GM19467 (cell line): Measurements from ENCODE around the gene OR5M11.
"Not testable (repeated sequence)": the region's sequence is repeated elsewhere in the genome, so short reads cannot be mapped to it uniquely, and the experiment has no call there.

ENCODE experiments used
- ATAC-seq: cut with Tn5 transposase; IDR thresholded peaks from one replicate; pipeline ENCODE4 v1.9.1; 2021; ENCODE audit warnings: mild to moderate bottlenecking, moderate library complexity; ENCODE audit not compliant: unreplicated experiment

The OR5M11 gene

DNA sequence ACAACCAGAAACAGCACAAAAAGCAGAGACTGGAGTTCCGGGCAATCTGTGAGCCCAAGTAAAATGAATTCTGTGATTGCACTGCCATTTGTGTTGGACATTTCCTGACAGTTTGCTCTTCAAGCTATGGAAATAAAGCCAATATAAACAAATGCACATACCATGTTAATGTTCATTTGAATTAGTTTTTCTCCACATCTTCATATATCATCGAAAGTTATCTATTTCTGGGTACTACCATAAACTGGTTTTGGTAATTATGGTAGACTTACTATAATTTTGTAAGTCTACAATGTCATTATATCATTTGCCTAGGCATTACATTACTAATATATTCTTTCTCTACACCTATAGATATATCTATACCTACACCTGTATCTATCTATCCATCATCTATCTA is at the start of gene OR5M11:
Gene OR5M11 (minus strand): TSS at position 101 of the 400 bp plus-strand sequence. CDS start 0 bp downstream, at position 101.
- ATAC-seq, result no peak

DNA sequence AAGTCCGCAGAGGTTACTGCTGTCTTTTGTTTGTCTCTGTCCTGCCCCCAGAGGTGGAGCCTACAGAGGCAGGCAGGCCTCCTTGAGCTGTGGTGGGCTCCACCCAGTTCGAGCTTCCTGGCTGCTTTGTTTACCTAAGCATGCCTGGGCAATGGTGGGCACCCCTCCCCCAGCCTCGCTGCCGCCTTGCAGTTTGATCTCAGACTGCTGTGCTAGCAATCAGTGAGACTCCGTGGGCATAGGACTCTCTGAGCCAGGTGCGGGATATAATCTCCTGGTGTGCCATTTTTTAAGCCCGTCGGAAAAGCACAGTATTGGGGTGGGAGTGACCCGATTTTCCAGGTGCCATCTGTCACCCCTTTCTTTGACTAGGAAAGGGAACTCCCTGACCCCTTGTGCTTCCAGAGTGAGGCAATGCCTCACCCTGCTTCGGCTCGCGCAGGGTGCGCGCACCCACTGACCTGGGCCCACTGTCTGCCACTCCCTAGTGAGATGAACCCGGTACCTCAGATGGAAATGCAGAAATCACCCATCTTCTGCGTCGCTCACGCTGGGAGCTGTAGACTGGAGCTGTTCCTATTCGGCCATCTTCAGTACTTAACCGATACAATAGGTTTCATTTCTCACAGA is 49.1 kb upstream of the OR5M11 start:
- not testable (repeated sequence) for ATAC-seq

DNA sequence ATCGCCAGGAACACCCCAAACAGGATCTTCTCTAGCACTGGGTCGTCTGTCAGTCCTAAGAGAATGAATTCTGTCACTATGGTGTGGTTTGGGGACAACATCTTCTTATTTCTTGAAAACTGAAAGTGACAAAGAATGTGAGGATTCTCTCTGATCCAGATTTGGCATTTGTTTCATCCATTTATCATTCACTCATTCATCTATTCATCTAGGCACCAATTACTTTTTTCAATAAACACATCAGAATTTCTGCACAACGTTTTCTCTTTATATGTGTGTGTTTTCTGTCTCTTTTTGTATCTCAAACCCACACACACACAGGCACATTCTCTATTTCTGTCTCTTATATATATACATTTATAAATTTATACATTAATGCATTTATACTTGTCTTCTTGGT is 34.6 kb upstream of the OR5M11 start, which contains the start of gene OR5M10:
Gene OR5M10 (minus strand): TSS at position 101 of the 400 bp plus-strand sequence. CDS start 0 bp downstream, at position 101.
- no peak for ATAC-seq

DNA sequence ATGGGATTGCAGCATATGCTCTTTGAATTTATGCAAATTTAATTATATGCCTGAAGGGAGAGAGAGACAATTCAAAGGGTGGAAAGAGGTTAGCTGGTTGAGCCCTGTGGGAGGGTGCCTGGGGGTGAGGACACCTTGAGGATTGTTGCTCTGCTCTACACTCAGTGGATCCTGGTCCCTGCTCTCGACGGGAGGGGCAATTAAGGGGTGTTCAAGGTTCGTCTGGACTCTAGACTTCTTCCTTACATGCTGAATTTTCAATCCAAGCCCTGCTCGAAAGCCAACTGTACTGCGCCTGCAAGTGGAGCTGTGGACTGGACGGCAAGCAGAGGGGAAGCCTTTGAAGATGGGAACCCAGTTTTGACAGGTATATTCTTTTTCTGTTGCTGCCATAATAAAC is 15.5 kb upstream of the OR5M11 start:
- ATAC-seq, result no peak

DNA sequence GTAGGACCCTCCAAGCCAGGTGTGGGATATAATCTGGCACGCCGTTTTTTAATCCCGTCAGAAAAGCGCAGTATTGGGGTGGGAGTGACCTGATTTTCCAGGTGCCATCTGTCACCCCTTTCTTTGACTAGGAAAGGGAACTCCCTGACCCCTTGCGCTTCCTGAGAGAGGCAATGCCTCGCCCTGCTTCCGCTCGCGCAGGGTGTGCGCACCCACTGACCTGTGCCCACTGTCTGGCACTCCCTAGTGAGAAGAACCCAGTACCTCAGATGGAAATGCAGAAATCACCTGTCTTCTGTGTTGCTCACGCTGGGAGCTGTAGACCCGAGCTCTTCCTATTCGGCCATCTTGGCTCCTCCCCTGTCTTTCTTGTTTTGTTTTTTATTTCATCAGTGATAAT is 11.6 kb upstream of the OR5M11 start:
- not testable (repeated sequence) for ATAC-seq

DNA sequence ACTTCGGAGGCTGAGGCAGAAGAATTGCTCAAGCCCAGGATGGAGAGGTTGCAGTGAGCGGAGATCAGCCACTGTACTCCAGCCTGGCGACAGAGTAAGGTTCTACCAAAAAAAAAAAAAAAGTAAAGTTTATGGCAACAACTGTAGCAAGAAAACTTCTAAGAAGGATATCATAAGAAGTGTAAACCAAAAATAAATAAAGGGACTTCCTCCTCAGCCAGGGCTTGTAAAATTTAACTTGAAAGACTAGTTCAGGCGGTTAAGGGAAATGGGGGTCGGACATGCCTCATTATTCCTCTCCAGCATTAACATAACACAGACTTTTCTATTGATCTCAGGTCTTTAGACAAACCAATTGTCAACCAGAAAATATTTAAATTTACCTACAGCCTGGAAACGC is 2.5 kb upstream of the OR5M11 start:
- ATAC-seq, result no peak

DNA sequence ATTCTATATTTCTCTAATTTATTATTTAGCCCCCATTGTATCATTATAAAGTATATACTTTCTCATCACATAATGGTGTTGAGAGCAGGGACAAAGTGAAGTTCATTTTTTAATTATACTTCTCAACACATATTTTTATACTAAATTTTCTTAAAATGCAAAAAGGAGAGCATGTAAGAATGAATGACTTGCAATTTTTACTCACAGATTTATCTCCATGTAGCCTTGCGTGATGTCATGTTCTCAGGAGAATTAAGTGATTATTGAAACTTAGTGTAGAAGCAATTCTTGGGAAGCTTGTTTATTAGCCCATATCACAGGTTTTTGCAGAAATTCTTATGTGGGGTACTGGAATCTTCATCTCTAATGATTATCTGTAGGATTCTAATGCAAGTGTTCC is 682 bp upstream of the OR5M11 start:
- ATAC-seq, result no peak

DNA sequence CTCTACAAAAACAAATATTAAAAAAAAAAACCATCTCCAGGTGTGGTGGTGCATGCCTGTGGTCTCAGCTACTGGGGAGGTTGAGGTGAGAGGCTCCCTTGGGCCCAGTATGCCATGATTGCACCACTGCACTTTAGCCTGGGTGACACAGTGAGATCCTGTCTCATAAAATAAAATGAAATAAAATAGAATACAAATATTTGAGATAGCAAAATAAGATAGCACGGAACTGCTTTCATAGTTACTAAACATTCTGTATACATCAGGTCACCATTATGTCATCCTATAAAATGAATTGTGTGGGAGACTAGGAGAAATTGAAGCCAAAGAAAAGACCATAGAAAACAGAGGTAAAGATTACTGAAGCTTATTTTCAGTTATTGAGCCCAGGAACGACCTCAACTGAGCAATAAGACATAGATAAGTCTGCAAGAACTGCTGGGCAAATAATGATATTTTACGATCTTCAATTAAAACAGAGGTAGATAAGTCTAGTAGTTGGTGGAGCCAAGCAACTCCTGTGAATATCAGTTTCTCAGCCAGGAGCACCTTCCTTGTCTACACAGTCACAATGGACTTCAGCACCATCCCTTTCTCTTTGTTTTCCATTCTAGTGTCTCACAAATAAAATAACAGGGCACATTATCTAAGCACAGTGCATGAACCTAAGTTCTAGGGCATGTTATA is 9.9 kb downstream of the OR5M11 start:
- ATAC-seq, result no peak

DNA sequence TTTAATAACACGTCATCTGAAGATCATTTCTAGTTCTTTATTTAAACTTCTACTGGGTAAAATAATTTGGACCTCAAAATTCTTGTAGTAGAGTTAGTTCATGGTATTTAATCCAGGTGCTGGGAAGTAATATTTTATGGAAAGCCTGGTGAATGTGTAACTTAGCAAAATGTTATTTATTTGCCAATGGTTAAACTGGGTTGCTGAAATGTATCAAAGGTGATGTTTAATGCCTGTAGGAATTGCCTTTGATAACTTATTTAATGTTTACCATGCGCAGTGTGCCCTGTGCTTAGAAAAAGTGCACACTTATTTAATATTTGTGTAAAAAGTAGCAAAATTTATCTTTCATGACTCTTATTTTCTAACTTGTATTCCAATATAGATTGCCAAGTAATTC is 11.2 kb downstream of the OR5M11 start:
- no peak for ATAC-seq

DNA sequence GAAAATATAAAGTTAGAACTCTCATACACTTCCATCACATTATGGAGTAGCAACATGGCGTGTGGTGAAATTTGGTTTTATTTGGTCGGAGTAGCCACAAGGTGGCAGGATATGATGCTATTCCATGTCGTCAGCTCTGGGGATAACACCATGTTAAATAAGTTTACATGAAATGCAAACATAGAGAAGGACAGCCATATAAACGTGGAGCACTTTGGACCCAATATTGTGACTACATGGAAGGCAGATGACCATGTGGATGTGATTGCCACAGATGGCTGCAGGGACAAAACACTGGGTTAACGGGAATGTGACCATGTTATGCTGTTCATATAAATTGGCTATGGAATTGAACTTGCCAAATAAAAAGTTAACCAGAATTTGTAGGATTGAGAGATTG is 21.0 kb downstream of the OR5M11 start:
- no peak for ATAC-seq

DNA sequence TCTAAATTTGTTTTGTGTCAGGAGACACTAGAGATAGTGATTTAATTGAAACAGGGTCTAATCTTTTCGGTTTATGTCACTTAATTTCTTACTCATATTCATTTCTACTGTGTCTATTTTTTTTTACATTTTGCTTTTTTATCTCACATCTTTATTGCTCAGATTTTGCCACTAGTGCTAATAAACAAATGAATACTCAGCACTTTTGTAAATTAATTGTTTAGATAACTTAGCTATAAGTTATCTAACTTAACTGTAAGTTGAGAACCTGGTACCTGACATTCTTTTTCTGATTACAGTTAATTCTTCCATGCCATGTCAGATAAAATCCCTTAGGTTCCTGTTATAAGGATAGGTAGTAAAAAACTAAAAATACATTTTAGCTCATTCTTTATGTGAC is 29.8 kb downstream of the OR5M11 start:
- ATAC-seq, result no peak

DNA sequence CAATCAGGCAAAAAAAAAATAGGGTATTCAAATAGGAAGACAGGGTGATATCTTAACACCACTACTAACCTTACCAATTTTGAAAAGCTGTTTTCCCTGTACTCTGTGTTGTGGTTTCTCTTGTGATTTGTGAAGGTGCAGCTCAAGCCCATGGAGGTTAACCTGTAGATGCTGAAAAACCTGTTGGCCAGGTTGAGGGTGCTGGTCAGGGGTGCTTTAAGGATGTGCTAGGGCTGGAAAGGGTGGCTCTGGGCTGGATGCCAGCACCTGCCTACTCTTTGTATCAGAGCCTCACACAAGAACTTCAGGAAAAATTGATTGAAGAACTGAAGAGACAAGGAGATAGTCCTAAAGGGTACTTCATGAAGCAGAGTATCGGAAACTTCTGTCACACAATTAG is 33.6 kb downstream of the OR5M11 start:
- ATAC-seq, result no peak

DNA sequence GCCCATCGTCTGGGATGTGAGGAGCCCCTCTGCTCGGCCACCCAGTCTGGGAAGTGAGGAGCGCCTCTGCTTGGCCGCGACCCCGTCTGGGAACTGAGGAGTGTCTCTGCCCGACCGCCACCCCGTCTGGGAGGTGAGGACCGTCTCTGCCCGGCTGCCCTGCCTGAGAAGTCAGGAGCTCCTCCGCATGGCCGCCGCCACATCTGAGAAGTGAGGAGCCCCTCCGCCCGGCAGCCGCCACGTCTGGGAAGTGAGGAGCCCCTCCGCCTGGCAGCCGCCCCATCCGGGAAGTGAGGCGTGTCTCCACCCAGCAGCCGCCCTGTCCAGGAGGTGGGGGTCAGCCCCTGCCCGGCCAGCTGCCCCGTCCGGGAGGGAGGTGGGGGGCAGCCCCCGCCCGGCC is 46.0 kb downstream of the OR5M11 start:
- no peak for ATAC-seq

DNA sequence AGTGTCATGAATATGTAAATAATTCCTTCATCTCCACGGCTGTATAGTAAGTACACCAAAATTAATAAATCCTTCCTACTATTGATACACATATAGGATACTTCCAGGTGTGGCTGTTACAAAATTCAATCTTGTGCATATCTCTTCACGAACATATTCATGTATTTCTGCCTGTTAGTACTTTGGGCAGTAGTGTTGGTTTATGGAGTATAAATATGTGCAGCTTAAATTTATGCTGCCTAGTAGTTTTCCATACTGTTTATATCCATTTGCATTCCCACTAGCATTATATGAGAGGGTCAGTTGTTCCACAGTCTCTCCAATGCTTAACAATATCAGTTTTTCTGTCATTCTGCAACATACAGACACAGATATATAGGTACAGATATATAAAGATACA is 47.9 kb downstream of the OR5M11 start:
- no peak for ATAC-seq
